ENCODE measurements around the gene SERP2.

DNA sequence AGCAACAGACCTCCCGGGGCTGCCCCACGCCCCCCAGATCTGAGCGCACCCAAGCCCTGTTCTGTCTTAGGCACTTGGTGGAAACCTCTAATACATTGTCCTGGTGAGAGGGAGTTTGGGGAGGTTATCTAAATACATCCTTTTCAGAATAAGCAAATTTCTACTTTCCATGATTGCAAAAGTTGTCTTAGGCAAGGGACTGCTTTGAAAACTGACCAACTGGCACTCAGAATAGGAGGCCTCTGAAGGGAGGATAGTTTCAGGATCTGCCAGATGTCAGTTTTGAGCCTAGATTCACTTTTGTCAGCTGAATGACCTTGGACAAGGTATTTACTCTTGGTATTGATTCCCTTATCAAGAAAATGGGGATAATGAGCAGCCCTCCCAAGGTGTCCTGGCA is 11.8 kb downstream of the SERP2 start:
- TF ChIP-seq POLR2A (IDR thresholded peaks at IDR 0.05; ENCODE audit: low read length) (no peak), GATA1 (IDR thresholded peaks at IDR 0.05; ENCODE audit: low read depth, low read length) (no peak)

All from erythroblast (primary cell).